Raji (cell line): Measurements from ENCODE around the gene PCDH17.

Experiments used
- POLR2A ChIP-seq: IDR thresholded peaks from 2 replicates; pipeline ENCODE4 v1.6.1; 2011; ENCODE audit warnings: low read depth, low read length, control low read depth; ENCODE audit not compliant: insufficient read depth

Gene PCDH17

DNA sequence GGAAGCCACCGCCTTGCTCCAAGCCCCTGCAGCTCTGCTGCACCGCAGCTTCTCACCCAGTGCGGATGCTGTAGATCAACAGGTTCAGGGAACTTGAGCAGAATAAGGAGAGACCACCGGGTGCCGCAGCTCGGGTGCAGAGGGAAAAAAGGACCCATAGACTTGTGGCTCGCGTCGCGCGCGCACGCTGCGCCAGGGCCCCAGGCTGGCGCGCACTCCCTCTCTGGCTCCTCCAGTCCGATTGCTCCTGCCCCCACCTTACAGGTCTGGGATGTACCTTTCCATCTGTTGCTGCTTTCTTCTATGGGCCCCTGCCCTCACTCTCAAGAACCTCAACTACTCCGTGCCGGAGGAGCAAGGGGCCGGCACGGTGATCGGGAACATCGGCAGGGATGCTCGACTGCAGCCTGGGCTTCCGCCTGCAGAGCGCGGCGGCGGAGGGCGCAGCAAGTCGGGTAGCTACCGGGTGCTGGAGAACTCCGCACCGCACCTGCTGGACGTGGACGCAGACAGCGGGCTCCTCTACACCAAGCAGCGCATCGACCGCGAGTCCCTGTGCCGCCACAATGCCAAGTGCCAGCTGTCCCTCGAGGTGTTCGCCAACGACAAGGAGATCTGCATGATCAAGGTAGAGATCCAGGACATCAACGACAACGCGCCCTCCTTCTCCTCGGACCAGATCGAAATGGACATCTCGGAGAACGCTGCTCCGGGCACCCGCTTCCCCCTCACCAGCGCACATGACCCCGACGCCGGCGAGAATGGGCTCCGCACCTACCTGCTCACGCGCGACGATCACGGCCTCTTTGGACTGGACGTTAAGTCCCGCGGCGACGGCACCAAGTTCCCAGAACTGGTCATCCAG, 964 bp downstream of the PCDH17 start:
- TF ChIP-seq POLR2A, result no peak

DNA sequence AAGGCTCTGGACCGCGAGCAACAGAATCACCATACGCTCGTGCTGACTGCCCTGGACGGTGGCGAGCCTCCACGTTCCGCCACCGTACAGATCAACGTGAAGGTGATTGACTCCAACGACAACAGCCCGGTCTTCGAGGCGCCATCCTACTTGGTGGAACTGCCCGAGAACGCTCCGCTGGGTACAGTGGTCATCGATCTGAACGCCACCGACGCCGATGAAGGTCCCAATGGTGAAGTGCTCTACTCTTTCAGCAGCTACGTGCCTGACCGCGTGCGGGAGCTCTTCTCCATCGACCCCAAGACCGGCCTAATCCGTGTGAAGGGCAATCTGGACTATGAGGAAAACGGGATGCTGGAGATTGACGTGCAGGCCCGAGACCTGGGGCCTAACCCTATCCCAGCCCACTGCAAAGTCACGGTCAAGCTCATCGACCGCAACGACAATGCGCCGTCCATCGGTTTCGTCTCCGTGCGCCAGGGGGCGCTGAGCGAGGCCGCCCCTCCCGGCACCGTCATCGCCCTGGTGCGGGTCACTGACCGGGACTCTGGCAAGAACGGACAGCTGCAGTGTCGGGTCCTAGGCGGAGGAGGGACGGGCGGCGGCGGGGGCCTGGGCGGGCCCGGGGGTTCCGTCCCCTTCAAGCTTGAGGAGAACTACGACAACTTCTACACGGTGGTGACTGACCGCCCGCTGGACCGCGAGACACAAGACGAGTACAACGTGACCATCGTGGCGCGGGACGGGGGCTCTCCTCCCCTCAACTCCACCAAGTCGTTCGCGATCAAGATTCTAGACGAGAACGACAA, 1.8 kb downstream of the PCDH17 start:
- no peak for TF ChIP-seq POLR2A

DNA sequence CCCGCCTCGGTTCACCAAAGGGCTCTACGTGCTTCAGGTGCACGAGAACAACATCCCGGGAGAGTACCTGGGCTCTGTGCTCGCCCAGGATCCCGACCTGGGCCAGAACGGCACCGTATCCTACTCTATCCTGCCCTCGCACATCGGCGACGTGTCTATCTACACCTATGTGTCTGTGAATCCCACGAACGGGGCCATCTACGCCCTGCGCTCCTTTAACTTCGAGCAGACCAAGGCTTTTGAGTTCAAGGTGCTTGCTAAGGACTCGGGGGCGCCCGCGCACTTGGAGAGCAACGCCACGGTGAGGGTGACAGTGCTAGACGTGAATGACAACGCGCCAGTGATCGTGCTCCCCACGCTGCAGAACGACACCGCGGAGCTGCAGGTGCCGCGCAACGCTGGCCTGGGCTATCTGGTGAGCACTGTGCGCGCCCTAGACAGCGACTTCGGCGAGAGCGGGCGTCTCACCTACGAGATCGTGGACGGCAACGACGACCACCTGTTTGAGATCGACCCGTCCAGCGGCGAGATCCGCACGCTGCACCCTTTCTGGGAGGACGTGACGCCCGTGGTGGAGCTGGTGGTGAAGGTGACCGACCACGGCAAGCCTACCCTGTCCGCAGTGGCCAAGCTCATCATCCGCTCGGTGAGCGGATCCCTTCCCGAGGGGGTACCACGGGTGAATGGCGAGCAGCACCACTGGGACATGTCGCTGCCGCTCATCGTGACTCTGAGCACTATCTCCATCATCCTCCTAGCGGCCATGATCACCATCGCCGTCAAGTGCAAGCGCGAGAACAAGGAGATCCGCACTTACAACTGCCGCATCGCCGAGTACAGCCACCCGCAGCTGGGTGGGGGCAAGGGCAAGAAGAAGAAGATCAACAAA, 2.6 kb downstream of the PCDH17 start:
- TF ChIP-seq POLR2A, result no peak

DNA sequence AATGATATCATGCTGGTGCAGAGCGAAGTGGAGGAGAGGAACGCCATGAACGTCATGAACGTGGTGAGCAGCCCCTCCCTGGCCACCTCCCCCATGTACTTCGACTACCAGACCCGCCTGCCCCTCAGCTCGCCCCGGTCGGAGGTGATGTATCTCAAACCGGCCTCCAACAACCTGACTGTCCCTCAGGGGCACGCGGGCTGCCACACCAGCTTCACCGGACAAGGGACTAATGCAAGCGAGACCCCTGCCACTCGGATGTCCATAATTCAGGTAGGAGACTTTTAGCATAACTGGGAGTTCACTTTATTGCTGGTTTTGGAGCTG, 3.3 kb downstream of the PCDH17 start:
- no peak for TF ChIP-seq POLR2A

DNA sequence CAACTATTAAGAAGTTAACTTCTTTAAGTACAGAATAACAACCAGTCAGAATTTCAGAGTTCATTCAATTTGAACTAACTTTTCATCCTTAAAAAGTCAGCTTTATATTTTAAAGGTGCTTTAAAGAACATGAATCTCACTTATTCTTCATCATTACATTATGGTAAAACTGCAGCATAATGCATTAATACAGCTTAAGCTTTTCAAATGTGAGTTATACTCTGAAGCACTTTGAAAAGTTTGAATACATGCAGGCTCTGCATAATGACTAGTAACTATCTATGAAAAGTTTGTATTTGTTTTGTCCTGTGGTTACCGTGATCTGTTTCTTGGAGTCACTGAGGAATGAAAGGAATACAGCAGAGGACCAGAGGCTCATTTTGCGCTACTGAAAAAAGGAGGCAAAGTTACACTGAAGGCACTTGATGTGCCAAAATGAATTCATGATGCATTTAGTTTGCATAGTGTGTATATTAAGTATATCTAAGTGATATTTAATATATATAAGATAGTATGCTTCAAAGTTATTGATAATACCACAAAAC, 4.1 kb downstream of the PCDH17 start:
- TF ChIP-seq POLR2A, result no peak

DNA sequence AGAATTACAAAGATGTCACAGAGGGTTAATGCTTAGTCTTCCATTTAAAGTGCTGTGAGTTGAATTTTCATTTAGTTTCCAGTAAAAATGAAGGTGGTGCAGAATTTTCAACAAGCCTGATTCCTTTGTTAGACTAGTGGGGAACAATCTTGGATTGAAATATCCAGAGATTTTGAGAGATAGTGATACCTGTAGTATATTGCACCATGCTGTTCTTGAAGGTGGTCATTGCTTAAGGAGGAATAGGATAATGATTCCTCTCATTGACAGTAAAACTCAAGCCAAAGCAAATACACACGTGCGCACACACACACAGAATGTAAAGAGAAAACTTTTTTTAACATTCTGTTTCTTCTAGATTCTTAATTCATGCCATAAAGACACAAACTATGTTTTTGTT, 5.3 kb downstream of the PCDH17 start:
- TF ChIP-seq POLR2A, result no peak

DNA sequence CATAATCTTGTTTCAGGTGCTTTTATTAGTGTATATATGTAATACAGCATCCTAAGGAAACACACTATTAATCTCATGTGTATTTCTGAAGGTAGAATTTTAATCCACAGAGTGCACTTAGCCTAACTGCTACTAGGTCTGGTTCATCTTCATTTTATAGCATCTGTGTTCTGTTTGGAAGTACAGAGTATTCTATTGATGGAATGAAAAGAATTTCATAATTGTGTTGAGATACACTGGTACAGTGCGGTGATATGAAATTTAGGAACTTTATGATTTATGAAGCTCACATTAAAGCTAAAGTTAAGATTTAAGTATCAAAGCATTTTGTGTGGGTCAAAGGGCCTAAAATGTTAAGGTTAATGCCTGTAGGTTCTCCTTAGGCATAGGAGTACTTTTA, 6.0 kb downstream of the PCDH17 start:
- no peak for TF ChIP-seq POLR2A

DNA sequence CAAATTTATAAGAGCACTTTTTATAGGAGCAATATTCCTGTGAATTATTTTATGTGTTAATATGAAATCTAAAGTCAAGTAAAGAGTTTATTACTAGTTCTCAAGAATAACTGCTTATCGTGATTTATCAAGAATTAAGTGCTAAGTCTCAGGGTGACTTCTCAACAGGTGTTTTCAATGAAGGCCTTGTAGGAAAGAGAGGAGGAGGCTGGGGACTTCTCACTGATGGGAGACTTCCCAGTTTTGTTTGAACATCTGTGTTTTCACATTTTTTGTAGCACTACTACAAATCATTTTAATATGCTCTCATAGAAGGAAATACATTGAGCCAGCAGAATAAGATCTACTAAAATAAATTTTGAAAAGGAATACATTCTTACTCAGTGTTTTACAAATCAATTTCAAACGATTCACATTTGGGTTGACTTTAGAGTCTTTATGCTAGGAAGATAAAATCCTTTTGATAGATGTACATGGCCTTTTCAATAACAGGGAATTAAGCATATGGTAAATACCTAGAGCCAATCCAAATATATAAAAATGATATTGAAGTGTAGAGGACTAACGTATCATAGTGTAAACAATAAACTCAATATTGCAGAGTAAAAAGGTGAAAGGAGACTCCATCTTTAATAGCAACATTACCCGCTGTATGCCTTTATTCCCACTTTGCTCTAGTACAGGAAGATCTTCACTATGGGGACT, 6.8 kb downstream of the PCDH17 start:
- TF ChIP-seq POLR2A, result no peak

DNA sequence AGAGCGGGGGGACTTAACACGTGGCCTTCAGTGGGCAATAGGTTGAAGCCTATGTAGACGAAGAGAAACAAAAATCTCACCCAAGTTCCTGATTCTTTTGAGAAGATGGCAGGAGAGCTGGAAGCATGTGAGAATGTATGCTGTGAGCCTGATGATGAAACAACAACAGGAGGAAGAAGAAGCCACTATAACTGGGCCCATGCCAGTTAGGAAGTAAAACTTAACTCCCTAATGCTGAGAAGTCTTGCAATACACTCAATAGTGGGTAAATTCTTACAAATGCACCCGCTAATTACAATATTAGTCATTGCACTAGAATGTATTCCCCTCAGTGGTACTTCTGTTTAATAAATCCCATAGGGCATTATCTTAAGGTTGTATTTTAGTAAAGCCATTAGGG, 9.1 kb downstream of the PCDH17 start:
- no peak for TF ChIP-seq POLR2A

DNA sequence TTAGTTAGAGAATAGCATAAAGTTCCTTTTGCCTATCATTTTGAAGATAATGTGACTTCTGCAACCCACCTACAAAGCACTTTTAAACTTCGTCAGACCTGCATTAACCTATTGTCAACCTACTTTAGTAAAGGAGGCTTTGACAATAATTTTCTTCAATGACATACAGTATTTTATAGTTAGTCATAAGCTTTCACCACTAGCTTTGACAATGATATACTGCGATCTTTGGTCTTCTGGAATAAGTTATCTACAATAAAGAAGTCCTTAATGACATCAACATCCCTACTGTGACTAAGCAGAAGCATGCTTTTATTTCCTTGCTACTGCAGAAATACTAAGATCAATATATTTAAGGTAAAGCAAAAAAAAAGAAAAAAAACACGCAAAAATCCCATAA, 9.5 kb downstream of the PCDH17 start:
- no peak for TF ChIP-seq POLR2A

DNA sequence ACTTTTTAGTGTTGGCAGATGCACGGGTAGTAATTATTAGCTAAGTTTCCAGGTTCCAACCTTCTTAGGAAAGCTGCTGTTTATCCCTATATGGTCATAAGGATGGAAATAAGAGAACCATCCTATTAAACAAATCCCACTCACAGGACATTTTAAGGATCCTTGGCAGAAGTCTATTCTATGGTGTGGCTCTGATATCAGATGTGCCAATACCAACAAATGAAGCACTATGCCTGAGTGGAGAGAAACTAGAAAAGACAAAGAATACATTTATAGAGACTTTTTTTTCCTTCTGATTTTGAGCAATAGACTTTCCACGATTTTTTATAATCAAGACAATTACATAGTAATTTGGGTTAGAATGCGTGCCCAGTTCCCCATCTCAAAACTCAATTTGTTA, 12.6 kb downstream of the PCDH17 start:
- TF ChIP-seq POLR2A, result no peak

DNA sequence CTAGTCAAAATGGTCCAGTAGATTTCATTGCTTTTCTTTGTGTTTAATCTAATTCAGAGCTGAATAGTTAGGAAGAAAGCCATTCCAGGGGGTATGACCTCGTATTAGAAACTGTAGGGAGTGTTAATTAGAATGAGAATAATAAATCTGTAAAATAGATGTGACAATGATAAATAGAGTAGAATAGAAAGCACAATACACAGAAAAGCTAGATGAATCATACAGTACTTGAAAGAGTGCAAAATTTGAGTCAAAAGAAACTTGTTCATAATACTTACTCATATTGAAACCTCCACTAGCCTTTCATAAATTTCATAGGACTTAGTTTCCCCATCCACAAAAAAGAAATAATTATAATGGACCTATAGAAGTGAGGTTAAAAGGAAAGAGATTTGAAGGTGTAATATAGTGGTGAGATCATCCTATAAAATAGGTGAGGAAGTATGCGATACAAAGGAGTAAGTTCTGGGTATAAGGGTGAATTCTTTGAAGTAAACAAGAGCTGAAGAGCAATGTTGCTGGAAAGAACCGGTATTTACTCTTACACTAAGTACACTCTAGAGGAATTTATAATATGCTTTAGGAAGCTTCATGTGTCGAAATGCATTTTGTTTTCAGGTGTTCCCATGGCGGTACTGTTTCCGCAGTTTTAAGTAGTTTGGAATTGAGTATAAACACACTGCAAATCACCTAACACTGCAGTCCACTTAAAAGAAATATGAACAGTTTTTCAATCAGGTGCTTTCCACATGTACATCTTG, 21.9 kb downstream of the PCDH17 start:
- TF ChIP-seq POLR2A, result no peak

DNA sequence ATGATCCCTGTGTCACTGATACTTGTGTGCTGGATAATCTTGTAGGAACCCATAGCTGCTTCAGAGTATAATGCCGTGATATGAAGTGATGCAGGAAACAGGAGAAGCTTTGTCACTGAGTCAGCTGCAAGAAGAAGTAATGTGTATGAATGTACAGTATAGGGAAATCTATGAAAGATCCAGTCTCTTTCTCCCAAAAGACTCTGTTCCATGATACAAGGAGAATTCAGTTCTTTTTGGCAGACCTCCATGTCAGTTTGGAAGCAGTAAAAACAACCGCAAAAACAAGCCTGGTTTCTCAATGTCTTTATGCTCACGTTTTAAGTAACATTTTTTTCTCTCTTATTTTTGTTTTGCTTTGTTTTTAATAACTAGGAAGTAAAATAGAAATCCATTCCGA, 33.9 kb downstream of the PCDH17 start:
- TF ChIP-seq POLR2A, result no peak
